Measurements from ENCODE around the gene CTSS.

CTSS gene

GRCh38 chr1:150696590-150696989 is 69.0 kb downstream of the CTSS start:
- no peak for DNase-seq

GRCh38 chr1:150696162-150696561 is 69.4 kb downstream of the CTSS start:
- DNase-seq = no peak

GRCh38 chr1:150695561-150695960 is 70.0 kb downstream of the CTSS start:
- no peak for DNase-seq

GRCh38 chr1:150692720-150693119 is 72.9 kb downstream of the CTSS start:
- no peak for DNase-seq

GRCh38 chr1:150688763-150689162 is 76.8 kb downstream of the CTSS start:
- DNase-seq = no peak

- DNase-seq = no peak
These were observed 79.3 kb downstream of the CTSS start for GRCh38 chr1:150686275-150686674.

- DNase-seq = peak; percentile 5
These were observed 81.7 kb downstream of the CTSS start for GRCh38 chr1:150683914-150684313.
